Measurements from ENCODE around the gene DSCAML1. TPM values are rescaled to one million over a fixed set of nuclear protein-coding genes. Genes with fewer than 3 reads are reported as not detected.

The DSCAML1 gene
- total and polyA plus RNA-seq, 3 donors from 2014 or later = 1.6 to 6.1 (median 3.0) TPM

- Histone ChIP-seq H3K4me1 (no peaks in the 10 kb centered on the region), H3K4me3 (no peak overlapping the region), H3K36me3 (ENCODE audit: low read depth, missing control alignments) (no peaks in the 10 kb centered on the region), H3K27me3 (no peaks in the 10 kb centered on the region), H3K27ac (no peak overlapping the region), H3K9me3 (no peaks in the 10 kb centered on the region)
- DNase-seq = no peak
- TF ChIP-seq CTCF (IDR thresholded peaks at IDR 0.05) (no peak), POLR2A (IDR thresholded peaks at IDR 0.05) (no peak)
- 83 to 88% methylated on average over 8 of the region's 8 CpGs for WGBS, 2 donors
- intact Hi-C loops (cut with DNase I; ENCODE audit: low total_unique reads) = no loop called here
These were observed 58.6 kb downstream of the DSCAML1 start for GRCh38 chr11:117738246-117738957.

DNA sequence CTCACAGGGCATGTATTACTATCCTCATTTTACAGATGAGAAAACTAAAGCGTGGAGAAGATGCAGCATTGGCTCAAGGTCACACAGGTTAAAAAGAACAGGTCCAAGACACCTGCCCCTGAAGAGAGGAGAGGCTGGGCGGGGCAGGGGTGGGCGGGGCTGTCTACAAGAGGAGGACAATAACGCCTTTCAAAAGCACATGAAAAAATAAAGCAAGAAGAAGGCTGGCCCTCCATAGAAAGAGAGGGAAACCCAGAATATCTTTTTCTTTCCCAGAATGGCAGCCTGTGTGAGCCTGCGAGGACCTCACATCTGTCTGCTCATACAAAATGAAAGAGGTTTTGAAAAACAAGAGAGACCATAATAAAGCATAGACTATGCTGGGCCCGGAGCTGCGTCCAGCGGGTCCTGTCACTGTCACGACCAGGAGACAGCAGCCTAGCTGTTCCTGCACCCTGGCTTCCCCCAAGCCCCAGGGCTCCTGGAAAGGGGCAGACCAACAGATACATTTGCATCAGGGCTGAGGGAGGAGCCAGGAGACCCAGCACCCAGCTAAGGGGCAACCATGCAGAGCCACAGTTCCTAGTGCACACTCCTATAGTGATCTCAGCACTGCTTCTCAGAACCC is 61.6 kb downstream of the DSCAML1 start:
- TF ChIP-seq CTCF (IDR thresholded peaks at IDR 0.05) = no peak
- TF ChIP-seq POLR2A (IDR thresholded peaks at IDR 0.05) = no peak
- intact Hi-C loops (cut with DNase I; ENCODE audit: low total_unique reads) = no loop called here

GRCh38 chr11:117734601-117735024 is 62.4 kb downstream of the DSCAML1 start:
- intact Hi-C loops (cut with DNase I; ENCODE audit: low total_unique reads) = no loop called here
- Histone ChIP-seq H3K36me3 (ENCODE audit: low read depth, missing control alignments) (no peaks in the 10 kb centered on the region), H3K4me1 (no peaks in the 10 kb centered on the region), H3K27ac (no peak overlapping the region), H3K9me3 (no peaks in the 10 kb centered on the region), H3K27me3 (no peaks in the 10 kb centered on the region), H3K4me3 (no peak overlapping the region)
- WGBS, 2 donors = 60 to 67% methylated on average over 5 of the region's 5 CpGs
- TF ChIP-seq CTCF (IDR thresholded peaks at IDR 0.05) (no peak), POLR2A (IDR thresholded peaks at IDR 0.05) (no peak)
- no peak for DNase-seq

More for the DNA sequence above, 61.6 kb downstream of the DSCAML1 start:
- DNase-seq = no peak
- 85 to 95% methylated on average over 9 of the region's 9 CpGs for WGBS, 2 donors
- no peak overlapping the region for H3K27ac ChIP-seq
- no peaks in the 10 kb centered on the region for H3K4me1 ChIP-seq
- H3K27me3 ChIP-seq = no peaks in the 10 kb centered on the region
- H3K36me3 ChIP-seq (ENCODE audit: low read depth, missing control alignments) = no peaks in the 10 kb centered on the region
- no peaks in the 10 kb centered on the region for H3K9me3 ChIP-seq
- no peak overlapping the region for H3K4me3 ChIP-seq

GRCh38 chr11:117733316-117733715 is 63.7 kb downstream of the DSCAML1 start:
- no peak overlapping the region for H3K27ac ChIP-seq
- no peaks in the 10 kb centered on the region for H3K4me1 ChIP-seq
- no peak for TF ChIP-seq POLR2A (IDR thresholded peaks at IDR 0.05)
- TF ChIP-seq CTCF (IDR thresholded peaks at IDR 0.05) = no peak
- intact Hi-C loops (cut with DNase I; ENCODE audit: low total_unique reads) = no loop called here
- no peak overlapping the region for H3K4me3 ChIP-seq
- no peak for DNase-seq
- H3K27me3 ChIP-seq = no peaks in the 10 kb centered on the region
- H3K9me3 ChIP-seq = no peaks in the 10 kb centered on the region
- no peaks in the 10 kb centered on the region for H3K36me3 ChIP-seq (ENCODE audit: low read depth, missing control alignments)
- 90 to 95% methylated on average over 5 to 6 of the region's 6 CpGs for WGBS, 2 donors

All from testis (tissue), 3 donors.